Esophagus muscularis mucosa (tissue), 4 donors: ENCODE measurements around the gene RIN3.

Experiments used
- CTCF ChIP-seq, 3 experiments: fragments of 200-600 bp in 2 of 3; fragments of 450-650 bp in 1 of 3; sonication (generic) in 2 of 3; IDR thresholded peaks; one replicate each; pipeline ENCODE4 v1.5.1; 2017 to 2019; ENCODE audit warnings: antibody characterized with exemption in 3 of 3, mild to moderate bottlenecking in 2 of 3, moderate library complexity in 1 of 3
- EP300 ChIP-seq: sonication (generic); formaldehyde crosslinking; IDR thresholded peaks from one replicate; pipeline ENCODE4 v1.6.1; 2017; ENCODE audit warnings: antibody characterized with exemption
- POLR2A ChIP-seq: fragments of 450-650 bp; IDR thresholded peaks from one replicate; pipeline ENCODE4 v1.6.1; 2017; ENCODE audit warnings: antibody characterized with exemption, moderate library complexity, mild to moderate bottlenecking, low read depth
- POLR2AphosphoS5 ChIP-seq, 2 donors: sonication (generic); formaldehyde crosslinking; IDR thresholded peaks; one replicate each; pipeline ENCODE4 v1.6.1; 2017; ENCODE audit warnings: antibody characterized with exemption in 2 of 2

GRCh38 chr14:92596331-92596907 lies 82.8 kb downstream of the RIN3 start:
- TF ChIP-seq CTCF (IDR thresholded peaks at IDR 0.05) (no peak), POLR2A (no peak), EP300 (no peak), POLR2AphosphoS5 (IDR thresholded peaks at IDR 0.05) (no peak)
